HG03095 (cell line): Measurements from ENCODE around the gene CAPN1.
"Not testable (repeated sequence)": the region's sequence is repeated elsewhere in the genome, so short reads cannot be mapped to it uniquely, and the experiment has no call there.

Experiments
- ATAC-seq: cut with Tn5 transposase; IDR thresholded peaks from one replicate; pipeline ENCODE4 v1.9.1; 2021; ENCODE audit warnings: moderate library complexity; ENCODE audit not compliant: unreplicated experiment

Gene CAPN1

GRCh38 chr11:65181569-65182257 lies at the start of gene CAPN1:
Gene CAPN1 (plus strand): TSS chr11:65181928. CDS start chr11:65182702, 774 bp downstream.
- no peak for ATAC-seq

- ATAC-seq = peak; percentile 40
These were observed 49.3 kb upstream of the CAPN1 start for GRCh38 chr11:65132238-65132987.

DNA sequence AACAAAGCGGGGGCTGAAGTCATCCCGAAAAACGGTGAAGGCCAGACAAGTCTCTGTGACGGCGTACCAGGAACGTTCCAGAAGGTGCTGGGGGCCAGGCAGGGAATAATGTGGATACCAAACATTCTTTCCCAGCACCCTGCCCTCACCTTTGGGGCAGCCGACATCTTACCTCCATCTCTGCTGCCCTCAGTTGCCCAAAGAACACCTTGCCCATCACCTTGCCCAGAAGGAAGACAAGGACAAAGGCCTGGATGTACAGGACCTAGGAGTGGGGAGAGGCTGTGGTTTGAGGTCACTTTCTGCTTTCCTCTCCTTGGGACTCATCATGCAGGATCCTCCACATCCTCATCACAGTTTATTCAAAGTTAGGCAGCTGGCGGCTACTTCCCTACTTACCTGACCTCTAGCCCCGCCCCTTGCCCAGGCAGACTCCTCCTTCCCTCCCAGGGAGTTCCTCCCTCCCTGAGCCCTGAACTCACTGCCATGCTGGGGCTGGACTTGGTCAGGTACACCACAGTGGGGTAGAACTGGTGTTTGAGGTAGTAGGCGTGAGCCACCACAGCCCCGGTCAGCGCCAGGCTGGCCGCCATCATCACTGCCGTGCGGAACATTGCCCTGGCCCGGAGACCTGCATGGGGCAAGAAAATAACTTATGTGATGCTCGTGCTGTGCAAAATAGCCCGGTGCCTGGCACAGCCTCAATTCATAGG lies 48.6 kb upstream of the CAPN1 start:
- ATAC-seq = no peak

DNA sequence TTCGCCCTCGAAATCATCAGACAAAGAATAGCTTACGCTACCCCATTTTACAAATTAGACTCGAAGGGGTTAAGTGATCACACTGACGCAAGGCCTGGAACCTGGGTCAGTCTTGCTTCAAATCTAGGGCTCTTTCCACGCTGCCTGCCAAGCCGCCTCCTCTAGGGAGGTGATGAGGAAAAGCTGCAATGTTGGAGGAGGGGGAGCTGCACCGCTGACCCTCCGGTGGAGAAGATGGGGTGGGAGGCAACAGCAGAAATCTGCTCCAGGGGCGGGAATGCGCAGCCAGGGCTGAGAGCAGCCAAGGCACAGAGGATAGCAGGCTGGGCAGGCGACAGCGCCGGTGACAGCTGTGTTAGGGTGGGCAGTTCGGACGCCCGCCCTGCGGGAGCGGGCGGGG lies 48.0 kb upstream of the CAPN1 start:
- no peak for ATAC-seq

DNA sequence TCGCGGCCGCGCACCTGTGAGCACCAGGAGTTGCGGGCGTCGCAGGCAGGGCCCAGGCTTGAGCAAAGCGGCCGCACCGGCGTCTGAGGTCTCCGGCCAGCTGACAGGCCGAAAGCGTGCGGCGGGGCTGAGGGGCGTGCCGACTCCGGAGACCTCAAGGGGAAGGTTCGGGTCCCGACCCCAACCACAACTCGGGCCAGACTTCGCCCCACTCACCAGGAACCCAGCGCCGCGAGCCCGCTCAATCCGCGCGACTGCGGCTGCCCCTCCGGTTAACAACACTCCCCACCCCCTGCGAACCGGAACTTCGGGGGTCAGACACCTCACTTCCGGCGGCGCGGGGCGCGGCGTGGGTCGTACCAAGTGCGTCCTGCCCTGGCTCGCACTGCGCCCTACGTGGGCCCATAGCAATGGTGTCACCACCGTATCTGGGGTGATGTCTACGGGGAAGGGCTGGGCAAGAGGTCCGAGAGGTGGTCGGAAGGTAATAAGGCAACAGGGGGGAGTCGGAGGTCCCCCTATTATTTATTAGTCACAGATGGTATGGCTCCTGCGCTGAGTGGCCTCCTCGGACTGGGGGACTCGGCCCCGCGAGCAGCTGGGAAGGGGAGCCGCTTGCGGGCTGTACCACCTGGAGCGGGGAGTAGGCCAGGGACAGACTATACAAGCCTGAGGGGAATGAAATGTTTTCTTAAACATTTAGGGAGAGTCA lies 47.3 kb upstream of the CAPN1 start, which contains the start of gene SYVN1:
Gene SYVN1 (minus strand): TSS at position 280 of the 712 bp plus-strand sequence. CDS start 918 bp downstream, outside the sequence.
- peak; percentile 35 for ATAC-seq

GRCh38 chr11:65134952-65135632 lies 46.6 kb upstream of the CAPN1 start:
- peak; percentile 58 for ATAC-seq

- ATAC-seq = no peak
These were observed 46.0 kb upstream of the CAPN1 start for GRCh38 chr11:65135633-65136145.

DNA sequence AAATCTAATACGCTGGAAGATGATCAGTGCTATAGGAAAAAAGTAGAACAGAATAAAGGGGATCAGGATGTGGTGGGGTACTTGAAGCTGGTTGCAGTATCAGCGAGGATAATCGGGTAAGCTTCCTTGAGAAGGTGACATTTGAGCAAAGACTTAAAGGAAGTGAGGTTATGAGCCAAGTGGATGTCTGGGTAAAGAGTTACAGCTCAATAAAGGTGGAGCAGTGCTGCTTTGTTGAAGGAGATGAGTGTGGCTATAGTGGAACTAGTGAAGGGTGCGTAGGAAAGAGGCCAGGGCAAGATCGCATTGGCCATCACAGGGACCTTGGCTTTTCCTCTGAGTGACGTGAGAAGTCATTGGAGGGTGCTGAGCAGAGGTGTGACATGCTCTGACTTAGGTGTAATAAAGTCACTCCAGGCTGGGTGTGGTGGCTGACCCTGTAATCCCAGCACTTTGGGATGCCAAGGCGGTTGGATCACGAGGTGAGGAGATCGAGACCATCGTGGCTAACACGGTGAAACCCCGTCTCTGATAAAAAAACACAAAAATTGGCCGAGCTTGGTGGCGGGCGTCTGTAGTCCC lies 45.1 kb upstream of the CAPN1 start:
- no peak for ATAC-seq

GRCh38 chr11:65141896-65142494 lies 39.7 kb upstream of the CAPN1 start:
- ATAC-seq = no peak

DNA sequence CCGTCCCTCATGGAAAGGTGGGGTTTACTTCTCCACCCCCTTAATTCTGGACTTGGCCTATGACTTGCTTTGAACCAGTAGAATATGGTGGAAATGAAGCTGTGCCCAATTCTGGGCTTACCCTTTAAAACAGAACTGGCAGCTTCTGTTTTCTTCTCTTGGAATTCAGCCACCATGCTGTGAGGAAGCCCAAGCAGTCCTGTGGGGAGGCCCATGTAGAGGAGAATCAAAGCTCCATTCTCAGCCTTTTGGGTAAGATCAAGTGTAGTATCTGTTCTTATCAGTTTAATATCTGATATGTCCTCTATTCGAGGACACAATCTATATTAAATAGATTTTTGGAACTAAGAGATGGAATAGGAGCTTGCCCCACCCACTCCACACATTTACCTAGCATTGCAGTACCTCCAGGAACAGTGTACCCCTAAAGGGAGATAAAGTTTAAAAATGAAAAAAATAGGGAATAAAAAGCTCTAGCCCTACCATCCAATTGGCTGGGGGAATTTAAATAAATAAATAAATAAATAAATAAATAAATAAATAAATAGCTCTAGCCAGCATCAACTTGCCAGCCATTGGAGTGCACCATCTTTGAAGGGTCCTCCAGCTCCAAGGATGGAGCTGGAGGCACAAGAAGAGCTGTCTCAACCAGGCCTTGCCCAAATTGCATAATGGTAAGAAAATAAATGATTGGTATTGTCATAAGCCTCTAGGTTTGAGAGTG lies 34.2 kb upstream of the CAPN1 start:
- no peak for ATAC-seq

DNA sequence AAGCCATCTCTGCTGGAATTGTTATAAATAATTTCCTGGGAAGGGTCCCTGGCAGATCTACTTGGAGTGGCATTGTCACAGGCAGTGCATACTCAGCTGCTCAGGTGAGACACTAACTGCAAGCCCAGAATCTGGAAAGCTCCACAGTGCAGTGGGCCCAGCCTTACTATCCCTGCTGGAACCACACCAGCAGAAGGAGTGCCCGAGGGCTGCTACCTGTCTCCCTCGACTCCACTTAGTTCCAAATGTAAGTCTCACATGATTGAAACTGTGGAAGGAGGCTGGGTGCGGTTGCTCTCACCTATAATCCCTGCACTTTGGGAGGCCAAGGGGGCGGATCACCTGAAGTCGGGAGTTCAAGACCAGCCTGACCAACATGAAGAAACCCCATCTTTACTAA lies 33.1 kb upstream of the CAPN1 start:
- no peak for ATAC-seq

- not testable (repeated sequence) for ATAC-seq
These were observed 31.6 kb upstream of the CAPN1 start for GRCh38 chr11:65150131-65150508.

DNA sequence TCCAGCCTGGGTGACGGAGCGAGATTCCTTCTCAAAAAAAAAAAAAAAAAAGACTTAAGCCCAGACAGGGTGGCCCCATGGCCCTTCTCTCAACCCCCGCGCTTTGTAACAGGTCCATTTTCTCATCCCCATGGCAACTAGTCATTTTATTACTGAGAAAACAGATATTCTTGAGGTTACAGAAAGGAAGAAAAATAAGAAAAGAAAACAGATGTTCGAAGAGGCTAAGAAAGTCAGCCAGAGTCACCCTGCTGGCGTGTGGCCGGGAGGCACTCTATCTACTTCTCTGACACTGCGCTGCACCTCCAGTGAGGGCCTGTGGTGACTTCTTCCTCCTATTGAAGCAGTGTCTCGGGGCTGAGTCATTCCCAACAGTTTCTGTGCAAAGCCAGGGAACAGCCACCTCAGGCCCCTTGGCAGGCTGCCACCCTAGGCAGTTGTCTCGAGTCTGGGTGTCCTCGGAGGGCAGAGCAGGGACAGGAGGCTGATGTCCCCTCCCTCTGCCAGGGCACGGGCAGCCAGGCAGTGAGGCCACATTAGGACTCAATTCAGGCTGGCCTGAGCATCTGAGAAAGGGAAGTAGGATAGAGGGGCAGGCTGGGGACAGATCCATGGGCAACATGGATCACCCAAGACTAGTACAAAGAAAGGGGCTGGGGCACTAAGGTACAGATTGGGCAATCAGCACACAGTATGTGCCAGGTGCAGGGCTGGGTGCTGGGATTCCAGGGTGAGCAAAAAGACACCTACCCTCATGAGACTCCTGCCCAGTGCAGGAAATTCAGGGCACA lies 31.0 kb upstream of the CAPN1 start:
- ATAC-seq = no peak

DNA sequence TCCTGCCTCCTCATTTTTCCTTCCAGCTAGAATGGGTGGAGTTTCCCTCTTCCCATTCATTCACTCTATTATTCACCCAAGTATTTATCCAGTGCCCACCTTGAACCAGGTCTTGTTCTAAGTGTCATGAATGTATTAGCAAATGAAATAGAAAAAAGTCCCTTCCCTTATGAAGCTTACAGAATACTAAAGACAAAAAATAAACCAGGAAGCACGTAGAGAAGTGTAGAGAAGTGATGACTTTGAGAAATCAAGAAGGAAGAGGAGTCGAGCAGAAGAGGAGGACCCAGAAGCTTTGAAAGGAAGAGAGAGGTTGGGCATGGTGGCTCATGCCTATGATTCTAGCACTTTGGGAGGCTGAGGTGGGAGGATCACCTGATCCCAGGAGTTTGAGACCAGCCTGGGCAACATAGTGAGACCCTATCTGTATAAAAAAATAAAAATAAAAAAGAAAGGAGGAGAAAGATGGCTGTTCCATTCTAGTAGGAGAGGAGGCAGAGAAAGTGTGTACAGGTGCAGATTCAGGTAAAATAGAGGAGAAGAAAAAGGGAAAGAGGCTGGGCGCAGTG lies 30.3 kb upstream of the CAPN1 start:
- ATAC-seq = no peak

DNA sequence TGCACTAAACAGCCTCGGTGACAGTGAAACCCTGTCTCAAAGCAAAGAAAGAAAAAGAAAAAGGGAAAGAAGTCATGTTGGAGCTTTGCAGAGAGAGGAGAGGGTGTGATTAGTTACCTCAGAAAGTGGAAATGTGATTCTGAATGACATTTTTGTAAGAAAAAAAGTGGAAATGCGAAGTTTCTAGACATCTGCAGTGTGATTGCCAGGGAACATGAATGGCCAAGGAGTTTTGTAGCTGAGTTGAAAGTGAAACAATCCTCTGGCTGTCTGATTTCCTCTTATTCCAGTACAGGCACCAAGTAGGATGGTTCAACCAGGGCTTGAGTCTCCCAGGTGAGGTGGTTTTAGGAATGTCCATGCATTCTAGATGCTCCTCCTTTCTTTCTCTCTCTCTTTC lies 29.6 kb upstream of the CAPN1 start:
- ATAC-seq = no peak

- ATAC-seq = no peak
These were observed 25.5 kb upstream of the CAPN1 start for GRCh38 chr11:65156256-65156655.

DNA sequence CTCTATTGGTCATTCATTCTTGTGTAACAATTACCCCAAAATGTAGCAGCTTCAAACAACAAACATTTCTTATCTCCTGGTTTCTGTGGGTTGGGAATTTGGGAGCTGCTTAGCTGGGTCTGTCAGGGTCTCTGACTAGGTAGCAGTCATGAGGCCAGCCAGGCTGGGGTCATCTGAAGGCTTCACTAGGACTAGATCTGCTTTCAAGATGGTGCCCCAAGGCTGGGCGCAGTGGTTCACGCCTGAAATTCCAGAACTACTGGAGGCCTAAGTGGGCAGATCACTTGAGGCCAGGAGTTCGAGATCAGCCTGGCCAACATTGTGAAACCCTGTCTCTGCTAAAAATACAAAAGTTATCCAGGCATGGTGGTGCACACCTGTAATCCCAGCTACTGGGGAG lies 24.8 kb upstream of the CAPN1 start:
- no peak for ATAC-seq

DNA sequence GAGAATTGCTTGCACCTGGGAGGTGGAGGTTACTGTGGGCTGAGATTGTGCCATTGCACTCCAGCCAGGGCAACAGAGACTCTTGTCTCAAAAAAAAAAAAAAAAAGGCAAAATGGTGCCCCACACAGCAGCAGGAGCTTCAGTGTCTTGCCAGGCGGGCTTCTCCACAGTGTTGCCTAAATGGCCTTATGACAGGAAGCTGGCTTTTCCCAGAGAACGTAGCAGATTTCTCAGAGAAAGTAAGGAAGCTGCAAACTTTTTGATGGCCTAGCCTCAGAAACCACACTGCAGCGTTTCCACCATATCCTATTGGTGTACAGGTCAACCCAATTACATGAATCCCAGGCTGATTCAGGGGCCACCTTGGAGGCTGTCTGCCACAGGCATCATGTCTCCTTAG lies 24.4 kb upstream of the CAPN1 start:
- no peak for ATAC-seq
